ENCODE data around the gene SIAE.
"Not testable (repeated sequence)": the region's sequence is repeated elsewhere in the genome, so short reads cannot be mapped to it uniquely, and the experiment has no call there.

Gene SIAE

DNA sequence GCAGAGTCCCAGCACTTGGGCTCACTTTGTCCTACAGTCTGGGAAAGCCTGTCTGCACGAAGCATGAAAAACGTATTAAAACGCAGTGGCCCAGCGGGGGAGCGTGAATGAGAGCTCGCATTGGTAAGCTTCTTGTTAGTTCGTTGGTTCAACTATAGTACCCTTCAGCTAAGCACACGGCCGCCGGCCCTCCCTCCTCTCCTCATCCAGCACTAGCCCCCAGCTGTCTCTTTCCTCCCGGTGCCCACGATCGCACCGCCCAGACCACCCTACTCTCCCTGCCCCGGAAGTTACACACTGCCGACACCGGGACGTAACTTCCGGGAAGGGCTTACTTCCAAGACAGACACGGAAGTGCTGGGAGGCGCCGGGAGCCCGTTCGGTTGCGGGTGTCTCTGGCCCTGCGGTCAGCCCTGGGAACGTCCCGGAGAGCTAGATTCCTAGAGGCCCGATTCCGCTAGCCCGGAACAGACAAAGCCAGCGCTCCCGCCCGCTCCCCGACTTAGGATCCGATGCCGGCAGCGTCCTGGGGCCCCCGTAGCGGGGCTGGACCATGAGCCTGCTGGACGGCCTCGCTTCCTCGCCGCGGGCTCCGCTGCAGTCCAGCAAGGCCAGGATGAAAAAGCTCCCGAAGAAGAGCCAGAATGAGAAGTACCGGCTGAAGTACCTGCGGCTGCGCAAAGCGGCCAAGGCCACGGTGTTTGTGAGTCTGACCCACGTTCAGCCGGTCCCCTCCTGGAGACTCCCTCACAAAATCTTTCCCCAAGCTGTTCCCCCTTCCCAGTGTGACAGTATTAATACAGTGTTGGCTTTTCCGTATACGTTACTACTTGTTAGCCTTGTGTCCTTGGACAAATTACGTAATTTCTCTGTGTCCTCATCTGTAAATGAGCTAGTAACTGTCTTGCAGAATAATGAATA is 50.7 kb downstream of the SIAE start, which contains the start of gene TBRG1:
TBRG1 (plus strand) TSS at position 334 of the 921 bp plus-strand sequence; CDS start at position 554, 220 bp downstream.
- DNase-seq: peak; percentile 73 to 86 (median 79)

DNA sequence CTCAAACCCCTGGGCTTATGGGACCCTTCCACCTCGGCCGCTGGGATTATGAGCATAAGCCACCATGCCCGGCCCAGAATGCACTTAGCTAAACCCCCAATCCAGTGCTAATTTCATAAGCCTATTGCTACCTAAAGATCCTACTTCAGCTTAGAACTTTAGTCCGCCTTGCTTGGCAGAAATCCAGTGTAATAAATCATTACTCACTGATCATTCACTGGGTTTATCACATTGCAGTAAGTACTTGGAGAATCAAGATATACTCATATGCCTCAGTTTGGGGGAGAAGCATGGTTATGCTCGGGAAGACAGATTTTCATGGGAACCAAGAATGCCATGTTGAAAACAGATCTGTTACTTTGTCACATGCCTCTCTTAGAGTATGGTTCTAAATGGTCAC is 54.7 kb downstream of the SIAE start:
- DNase-seq: no peak

DNA sequence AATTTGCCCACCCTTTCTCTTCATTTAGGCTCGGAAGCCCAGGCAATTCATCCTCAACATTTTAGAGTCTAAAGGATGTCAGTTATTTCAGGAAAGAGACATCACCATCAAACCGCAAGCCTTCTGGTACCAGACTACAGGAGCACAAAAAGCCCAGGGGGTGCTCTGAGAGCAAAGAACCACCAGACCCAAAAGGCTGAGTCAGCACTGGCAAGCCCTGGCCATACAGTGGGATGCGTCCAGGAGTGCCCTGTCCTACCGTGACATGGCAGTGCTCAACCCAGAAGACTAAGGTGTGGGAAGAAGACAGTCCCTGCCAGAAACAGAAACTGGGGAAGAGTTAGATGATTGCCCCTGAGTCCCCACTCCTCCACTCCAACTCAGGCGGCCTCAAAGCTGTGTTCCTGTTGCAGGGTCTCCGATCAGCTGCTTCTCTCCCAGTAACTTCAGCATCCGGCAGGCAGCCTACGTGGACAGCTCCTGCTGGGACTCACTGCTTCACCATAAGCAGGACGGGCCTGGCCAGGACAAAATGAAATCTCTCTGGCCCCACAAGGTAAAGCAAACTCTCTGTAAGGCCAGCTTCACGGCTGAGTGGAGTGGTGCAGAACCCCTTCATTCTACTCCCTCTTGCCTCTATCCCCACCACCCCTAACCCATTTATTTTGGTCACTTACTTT is 60.8 kb downstream of the SIAE start:
- DNase-seq: no peak

DNA sequence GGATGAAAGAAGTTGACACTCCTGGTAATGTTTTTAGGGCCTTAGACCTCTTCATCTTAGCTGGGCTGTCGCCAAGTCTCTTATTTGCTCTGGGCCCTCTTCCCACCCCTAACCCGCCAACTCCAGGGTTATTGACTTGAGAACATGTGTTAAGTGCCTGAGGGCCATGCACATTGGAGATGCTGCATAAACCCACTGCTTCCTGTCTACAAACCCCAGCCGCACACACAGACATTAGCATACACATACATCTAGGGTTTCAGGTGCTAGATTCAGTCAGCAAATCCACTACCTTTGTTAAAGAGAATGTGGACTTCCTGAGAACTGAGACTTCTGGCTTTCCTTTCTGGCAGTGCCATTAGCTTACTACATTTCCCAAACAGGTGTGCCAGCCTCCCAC is 61.5 kb downstream of the SIAE start:
- peak in 1 of 5 donors; percentile 32 for DNase-seq

DNA sequence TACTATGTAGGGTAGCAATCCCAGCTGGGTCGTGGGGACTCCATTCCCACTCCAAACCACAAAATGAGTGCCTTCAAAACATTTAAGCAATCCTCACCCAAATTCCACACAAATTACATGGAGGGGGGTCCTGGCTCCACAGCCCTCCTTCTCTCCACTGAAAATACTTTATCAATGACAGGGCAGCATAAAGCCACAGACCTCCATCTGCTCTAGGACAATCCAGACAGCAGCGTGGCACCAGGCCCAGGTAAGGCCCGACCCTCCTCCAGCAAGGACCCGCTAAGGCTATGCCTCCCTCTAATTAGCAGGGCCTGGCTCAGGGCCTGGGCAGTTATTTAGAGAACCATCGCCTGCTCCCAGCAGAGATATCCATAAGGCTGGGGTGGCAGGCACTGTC is 62.5 kb downstream of the SIAE start, which contains the start of gene PANX3:
PANX3 (plus strand) TSS at position 365 of the 400 bp plus-strand sequence. CDS start 129 bp downstream, outside the sequence.
- no peak for DNase-seq

DNA sequence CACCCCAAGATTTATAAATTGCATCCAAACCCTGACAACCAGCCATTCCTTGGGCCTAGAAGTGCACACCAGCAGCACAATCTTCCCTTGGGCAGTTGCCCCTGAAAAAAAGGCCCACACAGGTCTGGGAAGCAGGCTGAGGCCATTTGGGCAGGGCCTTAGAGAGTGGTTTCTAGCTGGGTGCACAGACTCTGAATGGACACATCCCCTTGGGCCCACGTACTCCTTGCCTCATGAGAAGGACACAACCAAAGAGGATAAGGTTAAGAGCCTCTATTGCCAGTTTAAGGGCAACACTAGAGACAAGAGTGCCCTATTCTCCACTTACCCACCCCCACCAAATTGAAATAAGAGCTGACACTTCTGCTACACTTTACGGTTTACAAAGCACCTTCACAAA is 63.2 kb downstream of the SIAE start:
- DNase-seq: no peak

DNA sequence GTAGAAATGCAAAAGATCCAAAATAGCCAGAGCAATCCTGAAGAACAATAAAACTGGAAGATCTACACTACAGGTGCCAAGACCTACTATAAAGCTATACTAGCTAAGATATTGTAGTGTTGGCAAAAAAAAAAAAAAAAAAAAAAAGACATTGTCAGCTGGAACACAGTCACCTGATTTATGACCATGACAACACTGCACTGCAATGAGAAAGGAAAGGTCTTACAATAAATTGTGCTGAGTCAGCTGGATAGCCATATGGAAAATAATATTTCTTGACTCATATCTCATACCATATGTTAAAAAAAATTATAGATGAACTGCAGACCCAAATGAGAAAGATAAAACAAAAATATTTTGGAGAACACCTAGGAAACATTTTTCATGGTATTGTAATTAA is 65.4 kb downstream of the SIAE start:
- no peak for DNase-seq

DNA sequence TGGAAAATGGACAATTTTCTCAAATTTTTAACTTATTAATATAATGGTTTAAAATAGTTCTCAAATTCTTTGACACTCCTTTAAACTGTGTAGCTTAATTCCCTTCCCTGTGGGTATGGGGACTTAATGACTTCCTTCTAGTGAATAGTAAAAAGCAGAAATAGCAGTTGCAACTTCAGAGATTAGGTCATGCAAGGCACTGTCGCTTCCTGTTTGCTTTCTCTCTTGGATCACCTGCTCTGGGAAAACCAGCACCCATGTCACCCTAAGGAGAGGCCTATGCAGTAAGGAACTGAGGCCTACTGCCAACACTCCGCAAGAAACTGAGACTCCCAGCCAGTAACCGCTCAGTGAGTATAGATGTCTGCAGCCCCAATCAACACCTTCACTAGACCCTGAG is 67.8 kb downstream of the SIAE start:
- DNase-seq: no peak

DNA sequence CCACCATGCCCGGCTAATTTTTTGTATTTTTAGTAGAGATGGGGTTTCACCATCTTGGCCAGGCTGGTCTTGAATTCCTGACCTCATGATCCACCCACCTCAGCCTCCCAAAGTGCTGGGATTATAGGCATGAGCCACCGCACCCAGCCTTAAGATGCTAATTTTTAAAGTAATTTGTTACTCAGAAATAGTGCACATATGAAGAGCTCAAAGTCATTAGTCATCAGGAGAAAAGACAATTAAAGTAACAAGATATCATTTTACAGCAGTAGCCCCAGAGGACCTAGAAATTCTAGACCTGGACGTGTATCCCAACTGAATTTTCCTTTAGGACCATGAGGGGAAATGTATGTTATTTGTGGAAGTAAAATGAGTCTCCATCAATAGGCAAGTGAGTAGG is 70.8 kb downstream of the SIAE start:
- DNase-seq: not testable (repeated sequence)

DNA sequence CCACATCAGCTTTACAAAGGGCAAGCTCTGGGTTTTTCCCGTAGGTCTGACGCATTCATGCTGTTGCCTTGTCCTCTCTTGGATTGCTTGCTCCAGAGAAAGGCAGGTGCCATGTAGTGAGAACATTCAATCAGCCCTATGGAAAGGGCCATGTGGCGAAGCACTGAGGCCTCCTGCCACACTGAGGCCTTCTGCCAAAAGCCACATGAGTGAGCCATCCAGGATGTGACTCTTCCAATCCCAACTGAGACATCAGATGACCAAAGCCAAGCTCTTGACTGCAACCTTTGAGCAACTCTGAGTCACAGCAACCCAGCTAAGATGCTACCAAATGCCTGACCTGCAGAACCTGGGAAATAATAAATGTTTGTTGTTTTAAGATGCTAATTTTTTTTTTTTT is 71.3 kb downstream of the SIAE start:
- no peak for DNase-seq

DNA sequence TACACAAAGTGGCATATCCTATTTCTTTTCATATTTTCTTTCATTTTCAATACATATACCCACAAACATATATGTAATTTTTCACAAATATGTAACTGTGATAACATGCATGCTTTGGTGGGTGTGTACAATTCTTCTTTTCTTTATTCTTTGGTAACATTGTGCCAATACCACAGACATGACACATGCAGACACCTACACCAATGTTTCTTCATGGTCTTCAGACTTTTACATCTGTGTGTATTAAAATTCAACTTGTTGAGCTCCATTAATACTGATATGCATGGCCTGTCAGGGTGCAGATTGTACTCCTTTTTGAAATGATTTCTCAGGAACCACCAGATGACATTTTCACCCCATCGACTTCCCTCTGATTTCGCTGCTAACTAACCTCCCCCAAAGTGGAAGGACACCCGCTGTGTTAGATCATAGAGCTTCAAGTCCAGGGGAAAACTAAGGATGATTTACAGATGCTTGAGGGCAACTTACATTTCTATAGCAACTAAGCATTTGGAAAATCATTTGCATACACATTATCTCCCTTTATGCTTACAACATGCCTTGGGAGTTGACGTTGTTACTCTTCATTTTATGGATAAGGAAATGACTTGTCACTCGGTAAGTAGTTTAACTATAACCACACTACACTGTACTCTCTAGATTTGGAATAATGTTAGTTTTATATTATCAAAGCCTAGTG is 72.8 kb downstream of the SIAE start:
- no peak for DNase-seq

DNA sequence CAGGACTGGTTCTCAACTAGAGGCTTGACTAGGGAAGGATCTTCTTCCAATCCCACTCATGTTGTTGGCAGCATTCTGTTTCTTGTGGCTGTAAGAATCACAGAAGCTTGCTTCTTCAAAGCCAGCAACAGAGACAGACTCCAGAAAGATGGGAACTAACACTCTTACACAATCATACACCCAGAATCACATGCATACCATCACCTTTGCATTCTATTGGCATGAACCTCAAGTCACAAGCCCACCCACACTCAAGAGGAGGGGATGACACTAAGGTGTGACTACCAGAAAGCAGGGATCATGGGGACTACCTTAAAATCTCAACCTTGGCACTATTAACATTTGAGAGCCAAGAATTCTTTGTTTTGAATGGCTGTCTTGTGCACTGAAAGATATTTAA is 75.9 kb downstream of the SIAE start:
- no peak for DNase-seq

DNA sequence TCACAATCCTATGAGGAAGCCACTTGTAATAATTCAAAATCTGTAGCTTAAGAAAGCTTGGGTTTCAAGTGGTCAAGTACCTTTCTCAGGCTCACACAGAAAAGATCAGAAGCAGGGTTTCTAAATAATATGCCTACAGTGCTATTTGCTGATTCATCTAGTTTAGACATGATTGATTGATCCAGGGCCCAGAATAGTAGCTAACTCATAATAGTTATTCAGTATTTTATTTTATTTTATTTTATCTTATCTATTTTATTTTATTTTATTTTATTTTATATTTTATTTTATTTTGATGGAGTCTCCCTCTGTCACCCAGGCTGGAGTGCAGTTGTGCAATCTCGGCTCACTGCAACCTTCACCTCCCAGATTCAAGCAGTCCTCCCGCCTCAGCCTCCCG is 78.2 kb downstream of the SIAE start:
- no peak for DNase-seq

DNA sequence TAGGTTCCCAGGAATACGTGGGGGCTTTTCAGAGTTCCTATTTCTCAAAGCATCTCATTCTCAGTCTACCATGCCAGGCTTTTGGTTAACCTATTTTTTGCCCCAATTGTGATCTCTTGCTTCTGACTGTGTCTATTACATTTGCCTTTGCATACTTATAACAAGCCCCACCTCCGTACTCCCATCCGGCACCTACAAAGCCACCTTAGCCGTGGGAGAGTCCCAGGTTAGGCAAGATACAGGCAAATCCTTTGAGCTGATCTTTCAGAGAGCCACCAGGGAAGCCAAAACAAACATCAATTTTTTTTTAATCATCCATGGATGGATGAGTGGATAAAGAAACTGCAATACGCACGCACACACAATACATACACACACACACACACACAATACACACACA is 80.9 kb downstream of the SIAE start:
- DNase-seq: no peak

DNA sequence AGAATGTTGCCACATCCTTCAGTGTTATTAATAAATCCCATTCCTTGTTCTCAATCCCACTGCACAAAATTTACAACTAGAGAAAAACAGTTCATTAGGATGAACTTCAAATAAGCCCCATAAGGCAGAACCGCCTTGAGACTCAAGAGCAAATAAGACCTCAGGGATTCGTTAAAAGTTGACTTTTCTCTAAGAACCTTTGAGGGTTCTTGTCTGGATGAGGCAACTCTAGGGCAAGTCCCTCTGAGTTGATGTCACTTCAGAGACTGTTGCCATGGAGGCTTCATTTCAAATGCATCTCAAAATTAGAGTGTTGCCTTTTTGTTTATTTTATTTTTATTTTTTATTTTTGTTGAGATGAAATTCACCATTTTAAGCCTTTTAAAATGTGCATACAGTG is 82.1 kb downstream of the SIAE start:
- no peak for DNase-seq

DNA sequence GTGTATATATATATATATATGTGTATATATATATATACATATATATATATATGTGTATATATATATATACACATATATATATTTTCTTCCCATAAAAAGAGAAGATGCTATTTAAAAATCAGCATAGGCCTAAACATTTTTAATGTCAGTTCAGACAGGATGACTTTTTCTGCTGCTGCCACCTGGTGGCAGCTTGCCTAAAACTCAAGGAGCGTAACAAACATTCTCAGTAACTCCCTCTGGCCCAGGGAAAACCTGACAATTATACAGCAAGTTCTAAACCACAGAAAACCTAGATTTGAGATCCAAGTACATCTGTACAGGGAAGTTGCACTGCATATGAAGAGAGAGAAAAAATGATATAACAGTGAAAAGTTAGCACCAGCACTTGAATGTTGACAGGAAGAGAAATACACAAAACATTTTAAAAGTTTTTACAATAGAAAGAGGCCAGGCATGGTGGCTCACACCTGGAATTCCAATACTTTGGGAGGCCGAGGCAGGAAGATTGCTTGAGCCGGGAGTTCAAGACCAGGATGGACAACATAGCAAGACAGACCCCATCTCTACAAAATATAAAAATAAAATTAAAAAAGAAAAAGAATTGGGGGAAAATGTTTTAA is 87.2 kb downstream of the SIAE start:
- peak in 3 of 5 donors; percentile 5 to 34 (median 11) for DNase-seq

DNA sequence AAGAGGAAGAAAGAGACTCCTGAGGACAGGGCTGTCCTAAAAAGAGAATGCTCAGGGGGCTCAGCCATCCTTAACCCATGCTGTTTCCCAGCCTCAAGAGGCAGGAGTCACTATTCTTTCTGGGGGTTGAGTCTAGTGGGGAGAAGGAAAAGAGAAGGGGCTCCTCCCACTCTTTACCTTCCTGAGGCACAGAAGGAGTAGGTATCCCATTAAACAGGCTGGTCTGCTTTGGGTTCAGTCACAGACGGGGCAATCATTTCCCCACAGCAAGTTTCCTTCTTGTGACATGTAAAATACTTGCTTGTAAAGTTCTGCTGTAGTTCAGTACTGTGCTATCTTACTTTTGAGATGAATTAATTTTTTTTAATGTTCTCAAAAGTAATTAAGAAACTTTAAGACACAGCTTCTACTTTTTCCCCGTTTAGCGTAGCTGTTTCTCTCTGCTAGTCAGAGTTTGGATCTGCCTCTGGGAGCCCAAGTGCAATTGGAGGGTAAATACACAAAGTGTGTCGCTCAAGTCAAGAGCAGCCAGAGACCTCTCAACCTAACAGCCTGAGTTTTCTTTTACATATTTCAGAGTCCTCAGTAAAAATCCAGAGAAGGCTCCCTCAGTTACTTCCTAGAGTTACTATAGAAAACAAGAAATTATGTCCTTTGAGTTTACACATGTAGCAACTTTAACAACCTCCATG is 88.7 kb downstream of the SIAE start:
- no peak for DNase-seq

DNA sequence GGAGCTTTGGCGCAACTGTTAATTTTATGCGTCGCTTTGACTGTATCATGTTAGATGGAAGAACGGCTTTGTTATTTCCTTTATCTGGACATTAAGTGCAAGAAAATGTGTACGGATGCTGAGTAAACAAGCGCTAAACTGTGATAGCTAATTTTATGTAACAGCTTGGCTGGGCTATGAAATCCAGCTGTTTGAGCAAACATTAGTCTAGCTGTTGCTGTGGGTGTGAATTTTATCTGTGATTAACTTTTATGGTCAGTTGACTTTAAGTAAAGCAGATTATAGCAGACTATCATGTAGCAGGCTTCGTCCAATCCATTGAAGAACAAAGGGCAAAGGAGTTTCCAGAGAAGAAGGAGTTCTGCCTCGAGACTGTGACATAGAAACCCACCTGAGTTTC is 89.8 kb downstream of the SIAE start:
- no peak for DNase-seq

All from T-helper 1 cell (primary cell).